Amygdala (tissue), 56 donors: ENCODE results near the gene DAP3.
"Not testable (repeated sequence)": the region's sequence is repeated elsewhere in the genome, so short reads cannot be mapped to it uniquely, and the experiment has no call there.

Experiments used
- DNase-seq, 56 donors: peaks; one replicate each; lab custom pipeline; 2025; lab: John Stamatoyannopoulos, UW

Gene DAP3

DNA sequence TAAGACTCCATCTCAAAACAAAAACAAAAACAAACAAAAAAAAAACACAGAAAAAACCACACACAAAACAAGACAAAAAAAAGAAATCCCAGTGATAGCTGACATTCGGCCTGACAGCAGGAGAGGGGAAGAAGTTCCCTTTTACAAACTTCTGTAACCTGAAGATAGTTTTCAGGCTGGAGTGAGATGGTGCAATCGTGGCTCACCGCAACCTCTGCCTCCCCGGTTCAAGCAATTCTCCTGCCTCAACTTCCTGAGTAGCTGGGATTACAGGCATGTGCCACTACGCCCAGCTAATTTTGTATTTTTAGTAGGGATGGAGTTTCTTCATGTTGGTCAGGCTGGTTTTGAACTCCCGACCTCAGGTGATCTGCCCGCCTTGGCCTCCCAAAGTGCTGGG is 75.1 kb downstream of the DAP3 start:
- not testable (repeated sequence) for DNase-seq

DNA sequence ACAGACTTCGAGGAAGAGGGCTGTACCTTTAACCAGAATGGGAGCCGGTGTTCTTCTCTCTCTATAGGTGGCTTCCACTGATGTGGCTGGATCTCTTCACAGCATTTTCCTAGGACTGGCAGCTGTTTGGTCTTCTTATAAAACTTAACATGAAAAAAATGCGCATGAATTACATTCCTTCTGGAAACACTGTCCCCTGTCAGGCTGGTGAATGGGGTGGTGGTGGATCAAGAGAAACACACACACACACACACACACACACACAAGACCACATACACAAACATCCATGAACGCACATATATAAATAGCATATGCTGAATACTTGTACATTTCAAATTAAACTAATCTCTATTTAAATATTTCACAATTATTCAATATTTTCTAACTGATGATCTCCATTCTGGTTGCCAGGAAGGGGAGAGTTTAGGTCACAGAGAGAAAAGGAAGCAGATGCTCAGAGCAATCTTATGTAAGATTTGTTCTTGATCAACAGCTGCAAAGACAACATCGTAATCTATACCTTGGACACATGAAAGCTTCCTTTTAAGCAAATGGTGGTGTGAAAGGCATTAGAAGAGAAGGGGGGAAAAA is 78.6 kb downstream of the DAP3 start:
- DNase-seq, result not testable (repeated sequence)

DNA sequence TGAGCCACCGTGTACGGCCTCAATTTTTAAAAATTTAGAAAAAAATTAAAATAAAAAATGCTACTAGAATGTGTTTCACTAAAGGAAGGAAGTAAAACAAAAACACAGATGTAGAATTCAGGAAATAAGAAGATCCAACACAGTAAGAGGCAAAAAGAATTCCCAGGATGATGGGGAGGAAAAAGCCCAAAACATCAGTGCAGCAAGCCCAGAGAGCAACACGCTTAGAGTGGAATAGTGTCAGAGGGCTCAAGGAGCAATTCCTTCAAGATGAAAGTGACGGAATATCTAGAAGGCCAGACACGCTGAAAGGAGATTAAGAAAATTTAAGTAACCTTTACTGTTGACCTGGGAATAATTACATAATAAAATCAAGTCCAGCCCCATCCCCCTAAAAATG is 80.4 kb downstream of the DAP3 start:
- DNase-seq, result no peak

DNA sequence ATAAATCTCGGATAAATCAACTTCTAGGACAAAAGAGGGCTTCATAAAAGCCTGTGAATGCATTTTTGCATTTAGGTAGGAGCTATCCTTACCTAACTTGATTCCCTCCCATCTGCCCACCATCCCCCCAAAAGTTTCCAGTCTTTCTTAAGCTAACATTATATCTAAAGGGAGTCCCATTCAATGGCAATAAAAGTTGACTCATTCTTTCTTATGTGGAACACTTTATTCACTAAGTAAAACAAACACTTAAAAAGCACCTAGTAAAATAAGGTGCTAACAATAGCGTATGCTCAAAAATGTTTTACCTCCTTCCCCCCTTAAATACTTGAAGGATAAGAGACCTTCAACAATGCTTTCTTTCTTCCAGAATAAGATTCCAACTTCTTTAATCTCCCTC is 84.3 kb downstream of the DAP3 start:
- no peak for DNase-seq

DNA sequence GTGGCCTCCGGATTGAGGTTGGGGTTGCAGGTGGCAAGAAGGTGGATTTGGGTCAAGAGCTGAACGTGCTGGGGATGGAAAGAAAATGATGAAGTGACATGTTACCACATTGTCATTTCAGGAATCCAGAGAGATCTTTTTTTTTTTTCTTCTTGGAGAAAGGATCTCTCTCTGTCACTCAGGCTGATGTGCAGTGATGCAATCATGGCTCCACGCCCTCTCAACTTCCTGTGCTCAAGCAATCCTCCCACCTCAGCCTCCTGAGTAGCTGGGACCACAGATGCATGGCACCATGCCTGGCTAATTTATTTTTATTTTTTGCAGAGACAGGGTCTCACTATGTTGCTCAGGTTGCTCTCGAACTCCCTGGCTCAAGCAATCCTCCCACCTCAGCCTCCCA is 87.5 kb downstream of the DAP3 start:
- DNase-seq, result no peak

DNA sequence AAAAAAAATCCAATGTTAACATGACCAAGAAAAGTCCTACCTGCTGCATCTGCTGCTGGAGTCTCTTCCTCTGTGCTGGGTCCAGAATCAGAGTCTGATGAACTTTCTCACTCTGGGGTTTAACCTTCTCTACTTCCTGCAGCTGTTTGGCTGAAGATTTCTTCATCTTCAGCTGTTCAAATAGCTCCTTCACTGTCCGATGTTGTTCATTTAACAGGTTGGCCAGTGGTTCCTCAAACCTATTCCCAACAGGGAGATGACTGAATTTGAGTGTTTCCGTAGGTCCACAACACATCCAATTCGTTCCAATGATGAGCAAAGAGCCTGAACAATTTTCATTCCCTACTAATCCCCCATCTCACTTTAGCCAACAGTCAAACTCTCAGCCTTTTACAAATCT is 88.7 kb downstream of the DAP3 start:
- DNase-seq, result no peak
